HFFc6 (cell line): ENCODE measurements around the gene TPST1. TPM values are rescaled to one million over a fixed set of nuclear protein-coding genes. Genes with fewer than 3 reads are reported as not detected.

Experiments used
- DNase-seq: peaks from one replicate; pipeline ENCODE4 v3.0.0-alpha.2; 2018
- H3K27ac Mint-ChIP-seq: 2 replicates; pipeline ENCODE4 v1.8.0; 2020; ENCODE audit warnings: mild to moderate bottlenecking, mixed read lengths
- H3K27me3 Mint-ChIP-seq: 2 replicates; pipeline ENCODE4 v1.8.0; 2021; ENCODE audit warnings: mild to moderate bottlenecking, moderate library complexity, mixed read lengths; ENCODE audit not compliant: insufficient read depth
- H3K36me3 Mint-ChIP-seq: 2 replicates; pipeline ENCODE4 v1.8.0; 2021; ENCODE audit warnings: low read depth, mixed read lengths
- H3K4me1 Mint-ChIP-seq: 2 replicates; pipeline ENCODE4 v1.8.0; 2020; ENCODE audit warnings: low read depth, mixed read lengths
- H3K4me3 Mint-ChIP-seq: 2 replicates; pipeline ENCODE4 v1.8.0; 2020; ENCODE audit warnings: mild to moderate bottlenecking, moderate library complexity, mixed read lengths
- H3K9me3 Mint-ChIP-seq: 2 replicates; pipeline ENCODE4 v1.8.0; 2020; ENCODE audit warnings: mild to moderate bottlenecking, mixed read lengths
- total RNA-seq, 6 experiments: library from RNA; stranded (reverse); fragmentation: NEBNext Ultra II Directional; extraction: Animal tissue kit (Norgen Biotek cat#: 25700); gene quantifications; 2 replicates in 1 of 6; 3 replicates in 5 of 6; pipeline ENCODE4 v1.2.3, GENCODE V29; 2021
- TF ChIP-seq, protein P1 (sequence below): fragments of 200-600 bp; sonication (generic); IDR thresholded peaks from 2 replicates; pipeline ENCODE4 v1.5.0; 2021; ENCODE audit warnings: antibody characterized with exemption, mild to moderate bottlenecking

TPST1 gene
- total RNA-seq, 6 experiments from 2014 or later = 21.7 to 36.1 (median 29.2) TPM

DNA sequence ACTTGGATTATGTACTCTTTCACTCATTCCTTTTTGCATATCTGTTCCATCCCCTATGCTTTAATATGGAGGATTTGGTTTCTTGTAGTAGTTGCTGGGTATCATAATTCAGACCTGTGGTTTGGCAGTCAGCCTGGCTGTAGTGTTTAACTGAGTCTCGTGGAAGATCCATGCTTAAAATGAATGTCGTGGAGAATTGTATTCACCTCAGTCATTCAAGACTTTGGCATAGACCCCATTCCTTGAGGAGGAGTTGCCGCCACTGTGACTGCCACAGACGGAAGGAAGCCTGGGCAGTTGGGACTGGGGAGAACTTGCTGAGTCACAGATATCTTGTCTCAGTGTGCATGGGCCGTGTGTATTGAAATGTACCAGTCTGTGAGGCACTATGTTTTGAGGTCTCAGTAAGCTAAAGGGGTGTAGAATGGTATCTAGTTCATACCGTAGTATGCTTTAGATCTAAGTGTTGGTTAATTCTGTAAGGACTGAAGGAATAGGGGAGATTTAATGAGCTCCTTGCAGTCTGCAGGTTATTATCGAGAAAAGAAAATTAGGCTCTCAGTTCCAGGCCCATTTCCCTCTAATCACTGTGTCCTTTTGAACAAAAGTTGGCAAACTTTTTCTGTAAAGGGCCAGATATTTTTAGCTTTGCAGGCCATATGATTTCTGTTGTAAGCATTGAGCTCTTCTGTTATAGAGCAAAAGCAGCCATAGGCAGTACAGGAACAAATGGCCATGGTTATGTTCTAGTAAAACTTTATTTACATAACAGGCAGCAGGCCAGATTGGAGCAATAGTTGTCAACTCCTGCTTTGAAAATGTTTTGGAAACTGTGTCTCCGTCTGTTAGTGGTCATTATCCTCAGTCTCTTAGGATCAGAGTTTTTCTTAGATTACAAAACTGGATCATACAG lies 76.8 kb downstream of the TPST1 start:
- Mint-ChIP-seq H3K27me3 (no peaks in the 10 kb centered on the region; the same call in 1 of the 2 replicates), H3K9me3 (no peaks in the 10 kb centered on the region), H3K36me3 (0 out of 2 replicates have a peak, but pooled peaks cover 4% of the 10 kb centered on the region), H3K27ac (peak overlapping the region; percentile 97), H3K4me3 (peak overlapping the region; percentile 71), H3K4me1 (peaks cover 80% of the 10 kb centered on the region)
- TF ChIP-seq, protein P1, sequence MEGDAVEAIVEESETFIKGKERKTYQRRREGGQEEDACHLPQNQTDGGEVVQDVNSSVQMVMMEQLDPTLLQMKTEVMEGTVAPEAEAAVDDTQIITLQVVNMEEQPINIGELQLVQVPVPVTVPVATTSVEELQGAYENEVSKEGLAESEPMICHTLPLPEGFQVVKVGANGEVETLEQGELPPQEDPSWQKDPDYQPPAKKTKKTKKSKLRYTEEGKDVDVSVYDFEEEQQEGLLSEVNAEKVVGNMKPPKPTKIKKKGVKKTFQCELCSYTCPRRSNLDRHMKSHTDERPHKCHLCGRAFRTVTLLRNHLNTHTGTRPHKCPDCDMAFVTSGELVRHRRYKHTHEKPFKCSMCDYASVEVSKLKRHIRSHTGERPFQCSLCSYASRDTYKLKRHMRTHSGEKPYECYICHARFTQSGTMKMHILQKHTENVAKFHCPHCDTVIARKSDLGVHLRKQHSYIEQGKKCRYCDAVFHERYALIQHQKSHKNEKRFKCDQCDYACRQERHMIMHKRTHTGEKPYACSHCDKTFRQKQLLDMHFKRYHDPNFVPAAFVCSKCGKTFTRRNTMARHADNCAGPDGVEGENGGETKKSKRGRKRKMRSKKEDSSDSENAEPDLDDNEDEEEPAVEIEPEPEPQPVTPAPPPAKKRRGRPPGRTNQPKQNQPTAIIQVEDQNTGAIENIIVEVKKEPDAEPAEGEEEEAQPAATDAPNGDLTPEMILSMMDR = no peak
- DNase-seq = peak; percentile 99

DNA sequence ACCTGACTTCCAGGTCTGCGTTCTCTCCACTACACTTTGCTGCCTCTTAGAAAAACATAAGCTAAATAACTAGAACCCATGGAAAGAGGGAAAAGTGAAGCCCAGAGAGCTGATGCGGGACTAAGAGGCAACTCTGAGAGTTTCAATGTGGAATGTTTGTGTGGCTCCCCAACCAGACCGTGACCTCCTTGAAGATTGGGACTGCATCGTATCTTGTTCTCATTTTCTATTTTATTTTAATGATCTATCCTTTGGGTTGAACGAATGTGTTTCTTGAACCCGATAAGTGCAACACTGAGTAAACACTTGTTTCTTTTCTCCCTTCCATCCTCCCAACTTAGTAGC lies 77.4 kb downstream of the TPST1 start:
- Mint-ChIP-seq H3K4me1 (peaks cover 74% of the 10 kb centered on the region), H3K36me3 (0 out of 2 replicates have a peak, but pooled peaks cover 4% of the 10 kb centered on the region), H3K27ac (peak overlapping the region; percentile 97), H3K9me3 (no peaks in the 10 kb centered on the region), H3K4me3 (peak overlapping the region; percentile 60), H3K27me3 (no peaks in the 10 kb centered on the region; the same call in 1 of the 2 replicates)
- no peak for DNase-seq
- TF ChIP-seq, protein P1 = no peak

DNA sequence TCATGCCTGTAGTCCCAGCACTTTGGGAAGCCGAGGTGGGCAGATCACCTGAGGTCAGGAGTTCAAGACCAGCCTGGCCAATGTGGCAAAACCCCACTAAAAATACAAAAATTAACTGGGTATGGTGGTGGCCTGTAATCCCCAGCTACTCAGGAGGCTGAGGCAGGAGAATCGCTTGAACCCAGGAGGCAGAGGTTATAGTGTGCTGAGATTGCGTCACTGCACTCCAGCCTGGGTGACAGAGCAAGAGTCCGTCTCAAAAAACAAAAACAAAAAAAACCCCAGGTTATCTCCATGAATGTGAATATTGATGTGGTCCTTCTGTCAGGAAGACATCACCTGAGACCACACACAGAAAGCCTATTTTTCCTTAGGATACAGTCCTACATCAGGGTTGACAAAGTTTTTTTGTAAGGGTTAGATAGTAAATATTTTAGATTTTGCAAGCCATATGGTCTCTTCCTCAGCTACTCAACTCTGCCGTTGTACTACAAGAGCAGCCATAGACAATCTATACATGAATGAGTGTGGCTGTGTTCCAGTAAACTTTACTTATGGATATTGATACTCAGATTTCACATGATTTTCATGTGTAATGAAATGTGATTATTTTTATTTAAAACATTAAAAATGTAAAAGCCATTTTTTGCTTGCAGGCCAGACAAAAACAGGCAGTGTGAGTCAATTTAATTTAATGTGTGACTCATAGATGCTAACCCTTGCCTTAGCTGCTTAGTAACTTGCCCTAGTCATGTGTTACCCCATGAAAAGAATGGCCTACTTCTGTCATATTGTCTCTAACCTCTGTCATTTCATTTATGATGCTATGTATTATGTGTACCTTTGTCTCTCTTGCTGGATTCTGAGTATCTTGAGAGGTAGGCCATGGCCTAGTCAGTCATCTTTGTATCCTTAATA lies 78.1 kb downstream of the TPST1 start:
- Mint-ChIP-seq H3K4me3 (peak overlapping the region; percentile 60), H3K36me3 (0 out of 2 replicates have a peak, but pooled peaks cover 4% of the 10 kb centered on the region), H3K27me3 (no peaks in the 10 kb centered on the region; the same call in 1 of the 2 replicates), H3K27ac (peak overlapping the region; percentile 97), H3K9me3 (no peaks in the 10 kb centered on the region), H3K4me1 (peaks cover 67% of the 10 kb centered on the region)
- TF ChIP-seq, protein P1 = no peak
- DNase-seq = peak; percentile 77

DNA sequence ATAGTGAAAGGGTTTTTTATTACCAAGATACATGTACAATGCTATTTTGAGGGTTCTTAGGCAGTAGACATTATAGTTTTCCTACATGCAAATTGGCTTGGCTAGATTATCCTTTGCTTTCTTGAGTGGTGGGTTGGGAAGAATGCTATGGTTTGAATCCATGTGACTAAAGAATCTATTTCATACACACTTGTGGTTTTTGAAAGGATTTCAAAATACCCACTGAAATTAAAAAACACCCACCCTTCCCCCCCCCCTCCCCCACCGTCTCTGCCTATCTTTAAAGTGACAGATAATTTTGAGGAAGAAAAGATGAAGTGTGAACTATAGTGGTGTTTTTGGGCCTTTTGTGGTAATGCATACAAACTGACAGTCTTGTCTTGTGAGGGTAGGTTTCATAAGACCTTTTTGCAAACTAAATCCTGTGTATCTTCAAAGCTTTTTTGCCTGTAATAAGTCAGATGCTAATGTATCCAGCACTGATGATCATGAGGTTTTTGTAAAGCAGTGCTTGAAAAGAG lies 90.9 kb downstream of the TPST1 start:
- H3K4me1 Mint-ChIP-seq = peaks cover 21% of the 10 kb centered on the region
- DNase-seq = no peak
- no peaks in the 10 kb centered on the region for H3K27me3 Mint-ChIP-seq
- TF ChIP-seq, protein P1 = no peak
- no peak overlapping the region for H3K4me3 Mint-ChIP-seq
- H3K27ac Mint-ChIP-seq = no peak overlapping the region
- H3K9me3 Mint-ChIP-seq = peaks cover 12% of the 10 kb centered on the region
- peaks cover 29% of the 10 kb centered on the region for H3K36me3 Mint-ChIP-seq

DNA sequence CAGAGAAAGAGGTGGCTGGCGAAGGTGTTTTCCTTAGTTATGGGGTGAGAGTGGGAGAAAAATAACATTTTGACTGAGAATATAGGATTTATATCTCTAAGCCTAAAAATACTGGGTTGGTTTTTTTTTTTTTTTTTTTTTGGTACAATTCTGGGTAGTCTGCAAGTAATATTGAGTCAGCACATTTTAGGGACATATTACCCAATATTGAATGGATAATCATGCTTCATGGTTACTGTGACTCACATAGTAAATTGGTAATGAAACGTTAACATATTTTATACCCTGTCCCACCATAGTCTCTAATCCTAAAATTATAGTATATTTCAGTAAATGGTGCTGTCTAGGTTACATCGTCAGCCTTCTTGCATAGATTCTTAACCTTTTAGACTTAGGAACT lies 91.4 kb downstream of the TPST1 start:
- peaks cover 33% of the 10 kb centered on the region for H3K36me3 Mint-ChIP-seq

More for the DNA sequence above, 91.4 kb downstream of the TPST1 start:
- Mint-ChIP-seq H3K27ac (no peak overlapping the region), H3K27me3 (no peaks in the 10 kb centered on the region), H3K4me1 (peaks cover 21% of the 10 kb centered on the region), H3K4me3 (no peak overlapping the region), H3K9me3 (peaks cover 12% of the 10 kb centered on the region)
- no peak for DNase-seq
- TF ChIP-seq, protein P1 = no peak
